NCI-H2171 (cell line): ENCODE measurements around the gene C12orf56.
"Not testable (repeated sequence)": the region's sequence is repeated elsewhere in the genome, so short reads cannot be mapped to it uniquely, and the experiment has no call there.

Experiments
- DNase-seq: peaks from one replicate; lab custom pipeline; 2025; lab: John Stamatoyannopoulos, UW

Gene C12orf56

GRCh38 chr12:64299628-64300027 lies 90.9 kb downstream of the C12orf56 start:
- no peak for DNase-seq

GRCh38 chr12:64296301-64296700 lies 94.3 kb downstream of the C12orf56 start:
- DNase-seq = no peak

- DNase-seq = no peak
Observed at GRCh38 chr12:64293654-64294364, 96.7 kb downstream of the C12orf56 start.

DNA sequence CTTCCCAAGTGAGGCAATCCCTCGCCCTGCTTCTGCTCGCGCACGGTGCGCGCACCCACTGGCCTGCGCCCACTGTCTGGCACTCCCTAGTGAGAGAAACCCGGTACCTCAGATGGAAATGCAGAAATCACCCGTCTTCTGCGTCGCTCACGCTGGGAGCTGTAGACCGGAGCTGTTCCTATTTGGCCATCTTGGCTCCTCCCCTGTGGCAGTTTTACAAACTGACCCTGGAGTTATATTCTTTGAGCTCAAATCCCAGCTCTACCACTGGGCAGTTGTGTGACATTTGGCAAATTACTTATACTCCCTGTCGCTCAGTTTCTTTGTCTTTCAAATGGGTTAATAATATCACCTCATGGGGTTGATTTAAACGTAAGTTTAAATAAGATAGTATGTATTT lies 97.4 kb downstream of the C12orf56 start:
- DNase-seq = not testable (repeated sequence)

DNA sequence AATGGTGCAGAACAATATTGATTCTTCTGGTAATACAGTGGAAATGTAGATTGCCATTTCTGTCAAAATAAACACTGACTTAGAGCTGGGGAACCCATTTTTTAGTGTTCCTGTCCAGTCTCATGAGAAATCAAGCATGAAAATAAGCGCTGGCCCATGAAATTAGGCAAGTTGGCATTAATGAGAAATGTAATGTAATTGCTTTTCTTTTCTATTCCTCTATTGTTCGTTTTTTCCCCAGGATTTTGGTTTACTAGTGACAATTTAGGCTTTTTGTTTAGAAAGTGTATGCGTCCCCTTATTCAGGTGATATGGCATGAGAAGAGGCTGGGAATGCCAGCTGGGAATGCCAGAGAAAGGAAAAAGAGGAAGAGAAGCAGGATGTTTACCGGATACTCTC lies 104.0 kb downstream of the C12orf56 start:
- no peak for DNase-seq

GRCh38 chr12:64284256-64284655 lies 106.3 kb downstream of the C12orf56 start:
- no peak for DNase-seq

DNA sequence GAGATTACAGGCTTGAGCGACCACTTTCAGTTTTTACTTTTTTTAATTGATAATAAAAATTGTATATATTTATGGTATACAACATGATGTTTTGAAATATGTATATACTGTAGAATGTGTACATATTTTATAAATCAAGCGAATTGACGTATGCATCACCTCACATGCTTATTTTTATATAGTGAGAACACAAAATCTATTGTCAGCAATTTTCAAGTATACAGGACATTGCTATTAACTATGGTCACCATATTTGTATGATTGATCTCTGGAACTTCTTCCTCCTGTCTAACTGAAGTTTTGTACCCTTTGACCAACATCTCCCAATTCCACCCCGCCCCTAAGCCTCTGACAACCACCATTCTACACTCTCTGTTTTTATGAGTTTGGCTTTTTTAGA lies 112.1 kb downstream of the C12orf56 start:
- DNase-seq = no peak

DNA sequence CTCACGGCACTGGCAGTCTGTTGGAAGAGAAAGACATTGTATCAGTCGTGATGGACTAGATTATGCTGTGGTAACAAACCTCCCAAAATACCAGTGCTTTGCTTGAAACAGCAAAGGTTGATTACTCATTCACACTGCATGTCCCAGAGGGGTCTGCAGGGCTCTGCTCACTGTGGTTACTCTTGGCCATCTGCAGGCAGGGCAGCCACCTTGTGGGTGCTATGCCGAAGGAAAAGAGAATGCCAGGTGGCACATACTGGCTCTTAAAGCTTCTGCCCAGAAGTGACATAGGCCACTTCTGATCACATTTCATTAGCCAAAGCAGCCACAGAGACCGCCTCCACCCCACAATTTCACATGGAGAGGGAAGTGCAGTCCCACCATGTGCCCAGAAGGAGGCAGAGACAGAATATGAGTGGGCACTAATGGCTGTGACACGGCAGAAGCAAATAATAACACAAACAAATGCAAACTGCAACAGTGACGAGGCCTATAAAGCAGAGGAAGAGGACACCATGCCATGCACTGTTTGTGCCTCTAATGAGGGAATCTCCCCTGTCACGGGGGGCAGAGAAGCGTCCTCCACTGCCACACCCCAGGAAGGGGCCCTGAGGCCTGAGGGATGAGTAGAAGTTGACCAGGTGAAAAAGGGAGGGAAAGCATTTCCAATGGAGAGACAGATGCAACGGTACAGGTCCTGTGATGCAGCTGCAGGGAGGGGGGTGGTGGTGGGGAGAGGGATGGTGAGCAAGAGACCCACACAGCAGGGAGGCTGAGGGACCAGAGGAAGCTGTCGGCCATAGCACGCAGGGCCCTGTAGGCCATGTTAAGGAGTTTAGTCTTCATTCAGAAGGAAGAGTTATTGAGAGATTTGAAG lies 116.8 kb downstream of the C12orf56 start:
- DNase-seq = no peak

- no peak for DNase-seq
Observed at GRCh38 chr12:64270411-64270810, 120.1 kb downstream of the C12orf56 start.

DNA sequence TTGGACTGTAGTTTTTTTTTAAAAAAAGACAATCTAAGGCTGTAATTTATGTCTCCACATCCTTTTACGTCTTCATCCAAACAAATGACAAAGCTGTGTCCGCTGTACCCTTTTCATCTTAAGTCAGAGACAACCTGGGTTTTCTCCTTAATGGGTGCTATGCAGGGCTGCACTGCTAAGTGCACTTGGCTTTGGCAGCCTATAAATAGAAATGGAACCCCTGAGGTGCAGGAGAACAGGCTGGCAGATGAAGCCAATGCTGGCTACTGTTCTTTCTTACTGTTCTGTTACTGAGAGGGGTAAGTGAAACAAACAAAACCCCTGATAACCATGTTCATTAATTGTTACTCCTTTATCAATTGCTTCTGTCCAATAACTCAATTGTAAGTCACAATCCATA lies 121.4 kb downstream of the C12orf56 start:
- DNase-seq = no peak

DNA sequence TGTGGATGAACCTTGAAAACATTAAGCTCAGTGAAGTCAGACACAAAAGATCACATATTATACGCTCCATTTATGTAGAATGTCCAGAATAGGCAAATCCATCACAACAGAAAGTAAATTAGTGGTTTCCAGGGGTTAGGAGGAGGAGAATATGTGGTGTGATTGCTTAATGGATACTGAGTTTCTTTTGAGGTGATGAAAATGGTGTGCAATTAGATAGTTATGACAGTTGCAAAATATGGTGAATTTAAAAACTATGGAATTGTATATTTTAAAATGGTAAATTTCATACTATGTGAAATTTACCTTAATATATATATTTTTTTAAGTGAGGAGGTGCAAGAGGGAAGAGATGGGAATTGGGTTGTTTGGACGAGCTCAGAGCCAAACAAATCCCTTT lies 122.1 kb downstream of the C12orf56 start:
- DNase-seq = no peak

GRCh38 chr12:64265839-64266238 lies 124.7 kb downstream of the C12orf56 start:
- no peak for DNase-seq

GRCh38 chr12:64261813-64262212 lies 128.7 kb downstream of the C12orf56 start:
- DNase-seq = no peak

GRCh38 chr12:64258576-64258975 lies 132.0 kb downstream of the C12orf56 start:
- no peak for DNase-seq

DNA sequence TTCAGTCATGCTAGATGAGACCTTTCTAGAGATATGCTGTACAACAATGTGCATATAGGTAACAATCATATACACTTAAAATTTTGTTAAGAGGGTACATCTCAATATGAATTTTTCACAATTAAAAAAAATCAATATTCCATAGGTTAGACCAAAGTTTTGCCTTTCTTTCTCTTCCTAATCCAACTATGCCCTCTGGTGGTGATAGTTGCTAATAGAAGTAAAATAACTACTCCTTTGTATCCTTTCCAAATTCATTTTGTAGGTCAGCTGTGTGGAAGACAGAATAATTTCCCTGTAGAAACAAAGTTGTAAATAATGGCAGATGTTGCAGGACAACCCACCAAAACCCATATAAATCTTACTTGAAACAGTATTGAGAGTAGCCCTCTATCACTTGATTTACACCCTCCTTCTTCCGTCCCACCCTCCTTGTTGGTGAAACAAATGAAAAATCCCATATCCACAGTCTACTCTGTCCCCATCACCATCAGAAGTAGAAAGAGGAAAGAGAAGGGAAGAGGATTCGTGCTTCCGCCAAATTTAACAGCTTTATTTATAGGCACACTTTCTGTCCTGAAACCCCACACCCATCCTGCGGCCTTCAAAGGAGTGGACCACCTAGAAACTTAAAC lies 134.3 kb downstream of the C12orf56 start:
- DNase-seq = peak; percentile 61

GRCh38 chr12:64255249-64255648 lies 135.3 kb downstream of the C12orf56 start:
- DNase-seq = no peak

- DNase-seq = no peak
Observed at GRCh38 chr12:64253356-64253755, 137.2 kb downstream of the C12orf56 start.

- DNase-seq = no peak
Observed at GRCh38 chr12:64252681-64253080, 137.9 kb downstream of the C12orf56 start.

- no peak for DNase-seq
Observed at GRCh38 chr12:64243809-64244208, 146.7 kb downstream of the C12orf56 start.

- no peak for DNase-seq
Observed at GRCh38 chr12:64240781-64241180, 149.8 kb downstream of the C12orf56 start.

DNA sequence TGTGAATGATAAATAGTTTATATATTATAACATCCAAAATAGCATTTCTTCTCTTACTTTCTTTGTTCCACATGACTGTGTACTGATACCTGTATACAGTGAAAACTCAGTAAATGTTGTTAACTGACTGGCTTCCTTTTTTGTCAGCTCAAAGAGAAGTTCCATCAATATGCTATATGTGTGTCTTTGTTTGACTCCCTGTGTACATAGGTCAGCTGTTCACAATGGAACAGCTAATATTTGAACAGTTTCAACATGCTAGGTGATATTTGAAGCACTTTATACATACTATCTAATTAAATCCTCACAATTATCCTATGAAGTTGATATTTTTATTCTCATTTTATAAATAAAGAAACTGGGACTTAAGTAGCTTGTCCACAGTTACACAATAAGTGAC lies 153.2 kb downstream of the C12orf56 start:
- no peak for DNase-seq

DNA sequence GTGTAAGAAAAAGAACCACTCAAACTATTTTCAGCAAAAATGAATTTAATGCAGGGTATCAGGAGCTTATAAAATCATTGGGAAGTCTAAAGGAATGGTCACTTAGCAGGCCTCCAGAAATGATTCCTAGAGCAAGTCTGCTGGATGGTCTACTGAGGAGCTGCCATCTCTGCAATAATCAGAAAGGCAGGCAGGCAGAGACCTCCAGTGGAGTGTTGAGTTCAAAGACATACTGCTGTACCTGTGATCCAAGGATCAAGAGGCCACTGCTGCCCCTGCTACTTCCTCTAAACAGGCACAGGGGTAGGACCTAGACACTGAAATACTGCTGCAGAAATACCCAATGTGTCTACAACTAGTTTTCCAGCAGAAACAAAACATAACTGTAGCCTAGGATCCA lies 154.0 kb downstream of the C12orf56 start:
- no peak for DNase-seq

DNA sequence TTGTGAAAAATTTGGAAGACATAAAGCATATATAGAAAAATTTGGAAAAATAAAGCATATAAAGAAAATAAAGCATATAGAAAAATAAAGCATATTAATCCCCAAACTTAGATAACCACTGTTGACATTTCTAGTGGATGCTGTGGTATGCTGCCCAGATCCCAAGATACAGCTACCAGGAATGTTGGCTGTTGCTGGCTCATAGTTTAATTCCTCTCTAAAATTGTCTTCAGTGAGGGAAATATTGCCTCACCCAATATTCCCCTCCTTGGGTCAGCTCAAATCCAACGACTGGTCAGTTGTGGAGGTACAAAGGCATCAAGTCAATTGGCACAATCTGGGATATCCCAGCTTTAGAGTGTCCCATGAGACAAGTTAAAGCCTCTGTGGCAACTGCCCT lies 158.4 kb downstream of the C12orf56 start:
- no peak for DNase-seq
